Left hindlimb (tissue), 1 donor: ENCODE data around the gene KLF11.
"Not testable (repeated sequence)": the region's sequence is repeated elsewhere in the genome, so short reads cannot be mapped to it uniquely, and the experiment has no call there.

ENCODE experiments used
- DNase-seq: peaks from one replicate; pipeline ENCODE4 v3.0.0-alpha.2; 2018

Gene KLF11

GRCh38 chr2:10009811-10010781 is 33.3 kb upstream of the KLF11 start:
- no peak for DNase-seq

- not testable (repeated sequence) for DNase-seq
These were observed 32.3 kb upstream of the KLF11 start for GRCh38 chr2:10010861-10011605.

GRCh38 chr2:10011606-10012325 is 31.6 kb upstream of the KLF11 start:
- DNase-seq = not testable (repeated sequence)

GRCh38 chr2:10012366-10012962 is 30.9 kb upstream of the KLF11 start:
- DNase-seq = not testable (repeated sequence)

DNA sequence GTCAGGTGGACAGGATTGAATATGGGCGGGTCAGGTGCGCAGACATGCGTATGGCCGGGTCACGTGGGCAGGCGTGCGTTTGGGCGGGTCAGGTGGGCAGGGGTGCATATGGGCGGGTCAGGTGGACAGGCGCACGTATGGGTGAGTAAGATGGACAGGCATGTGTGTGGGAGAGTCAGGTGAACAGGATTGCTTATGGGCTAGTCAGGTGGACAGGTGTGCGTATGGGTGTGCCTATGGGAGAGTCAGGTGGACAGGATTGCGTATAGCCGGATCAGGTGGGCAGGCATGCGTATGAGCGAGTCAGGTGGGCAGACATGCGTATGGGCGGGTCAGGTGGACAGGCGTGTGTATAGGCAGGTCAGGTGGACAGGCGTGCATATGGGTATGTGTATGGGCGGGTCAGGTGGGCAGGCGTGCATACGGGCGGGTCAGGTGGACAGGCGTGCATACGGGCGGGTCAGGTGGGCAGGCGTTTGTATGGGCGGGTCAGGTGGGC is 30.3 kb upstream of the KLF11 start:
- no peak for DNase-seq

GRCh38 chr2:10013651-10014417 is 29.5 kb upstream of the KLF11 start:
- not testable (repeated sequence) for DNase-seq

GRCh38 chr2:10014418-10015190 is 28.7 kb upstream of the KLF11 start:
- no peak for DNase-seq

DNA sequence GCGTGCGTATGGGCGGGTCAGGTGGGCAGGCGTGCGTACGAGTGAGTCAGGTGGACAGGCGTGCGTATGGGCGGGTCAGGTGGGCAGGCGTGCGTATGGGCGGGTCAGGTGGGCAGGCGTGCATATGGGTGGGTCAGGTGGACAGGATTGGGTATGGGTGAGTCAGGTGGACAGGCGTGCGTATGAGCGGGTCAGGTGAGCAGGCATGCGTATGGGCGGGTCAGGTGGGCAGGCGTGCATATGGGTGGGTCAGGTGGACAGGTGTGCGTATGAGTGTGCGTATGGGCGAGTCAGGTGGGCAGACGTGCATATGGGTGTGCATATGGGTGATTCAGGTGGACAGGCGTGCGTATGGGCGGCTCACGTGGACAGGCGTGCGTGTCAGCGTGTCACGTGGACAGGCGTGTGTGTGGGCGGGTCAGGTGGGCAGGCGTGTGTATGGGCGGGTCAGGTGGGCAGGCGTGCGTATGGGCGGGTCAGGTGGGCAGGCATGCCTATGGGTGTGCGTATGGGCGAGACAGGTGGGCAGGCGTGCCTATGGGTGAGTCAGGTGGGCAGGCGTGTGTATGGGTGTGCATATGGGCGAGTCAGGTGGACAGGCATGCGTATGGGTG is 27.9 kb upstream of the KLF11 start:
- not testable (repeated sequence) for DNase-seq

DNA sequence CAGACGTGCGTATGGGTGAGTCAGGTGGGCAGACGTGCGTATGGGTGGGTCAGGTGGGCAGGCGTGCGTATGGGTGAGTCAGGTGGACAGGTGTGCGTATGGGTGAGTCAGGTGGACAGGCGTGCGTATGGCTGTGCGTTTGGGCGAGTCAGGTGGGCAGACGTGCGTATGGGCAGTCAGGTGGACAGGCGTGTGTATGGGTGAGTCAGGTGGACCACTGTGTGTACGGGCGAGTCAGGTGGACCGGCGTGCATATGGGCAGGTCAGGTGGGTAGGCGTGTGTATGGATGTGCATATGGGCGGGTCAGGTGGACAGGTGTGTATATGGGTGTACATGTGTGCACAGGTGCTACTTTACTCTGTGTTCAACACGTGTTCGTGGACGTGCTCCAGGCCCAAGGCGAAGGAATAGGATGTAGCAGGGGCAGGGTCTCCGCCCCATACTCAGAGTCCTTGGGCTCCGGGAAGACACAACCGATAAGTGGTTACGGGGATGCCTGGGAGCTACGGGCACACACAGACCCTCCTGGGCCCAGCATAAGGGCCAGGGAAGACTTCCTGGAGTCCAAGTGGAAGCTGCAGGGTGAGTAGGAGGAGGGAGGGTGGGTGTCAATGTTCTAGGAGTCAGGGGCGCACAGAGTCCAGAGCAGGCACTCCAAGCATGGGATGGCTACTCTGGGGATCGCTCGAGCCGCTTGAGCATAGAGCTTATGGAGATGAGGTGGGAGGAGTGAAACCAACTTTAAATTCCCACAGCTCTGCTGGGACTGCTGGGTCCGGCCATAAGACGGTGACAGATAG is 27.1 kb upstream of the KLF11 start:
- no peak for DNase-seq

GRCh38 chr2:10016802-10017258 is 26.5 kb upstream of the KLF11 start:
- no peak for DNase-seq

DNA sequence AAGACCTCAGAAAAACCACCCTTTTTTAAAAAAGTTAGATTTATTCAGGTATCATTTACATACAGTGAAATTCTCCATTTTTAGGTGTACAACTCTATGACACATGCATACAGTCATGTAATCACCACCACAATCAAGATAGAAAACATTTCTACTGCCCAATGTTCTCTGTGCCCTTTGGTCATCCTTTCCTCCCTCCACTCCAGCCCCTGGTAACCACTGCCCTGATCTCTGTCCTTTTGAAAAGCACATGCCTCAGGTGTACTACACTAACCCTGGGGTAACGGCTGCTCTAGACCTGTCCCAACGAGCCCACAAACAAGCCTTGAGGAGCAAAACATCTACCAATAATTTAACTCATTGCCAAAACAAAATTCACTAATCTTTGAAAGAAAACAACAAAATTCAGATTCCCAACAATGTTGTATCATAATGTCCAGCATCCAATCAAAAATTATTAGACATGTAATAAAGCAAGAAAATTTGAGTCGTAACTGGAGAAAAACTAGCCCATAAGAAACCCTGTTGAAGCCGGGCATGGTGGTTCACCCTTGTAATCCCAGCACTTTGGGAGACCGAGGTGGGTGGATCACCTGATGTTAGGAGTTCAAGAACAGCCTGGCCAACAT is 25.9 kb upstream of the KLF11 start:
- DNase-seq = no peak

DNA sequence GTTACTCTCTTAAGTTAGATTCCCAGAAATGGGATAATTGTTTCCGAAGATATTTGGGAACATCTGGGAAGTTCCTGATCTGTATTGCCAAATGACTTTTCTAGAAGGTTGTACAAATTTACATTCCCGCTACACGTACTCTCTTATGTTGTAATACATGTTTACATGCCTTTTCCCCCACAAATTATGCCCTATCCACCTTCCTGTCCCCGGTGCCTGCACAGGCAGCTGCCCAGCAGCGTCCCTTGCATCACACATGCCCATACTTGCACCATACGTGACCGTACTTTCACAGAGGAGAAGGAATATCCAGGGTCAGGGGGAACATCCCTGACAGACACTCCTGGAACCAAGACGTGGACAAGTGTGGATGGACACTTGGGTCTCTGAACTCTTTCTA is 24.2 kb upstream of the KLF11 start:
- peak; percentile 17 for DNase-seq

GRCh38 chr2:10019602-10020400 is 23.5 kb upstream of the KLF11 start:
- peak; percentile 19 for DNase-seq

DNA sequence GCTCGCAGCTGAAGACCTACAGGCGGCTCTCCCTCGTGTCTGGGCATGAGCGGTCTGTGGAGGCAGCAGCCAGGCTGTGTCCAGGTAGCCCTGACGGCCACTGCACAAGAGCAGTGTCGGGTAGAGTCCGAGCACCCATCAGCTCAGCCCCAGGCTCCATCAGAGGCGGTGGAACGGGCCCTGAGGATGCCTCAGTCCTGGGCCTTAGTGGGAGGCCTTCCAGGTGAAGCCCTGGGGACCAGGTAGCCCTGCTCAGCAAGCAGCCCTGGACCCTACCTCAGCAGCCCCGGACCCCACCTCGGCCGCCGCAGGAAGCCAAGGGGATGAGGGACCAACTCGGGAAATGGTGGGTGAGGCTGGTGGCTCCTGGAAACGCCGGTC is 21.3 kb upstream of the KLF11 start:
- DNase-seq = peak; percentile 13

DNA sequence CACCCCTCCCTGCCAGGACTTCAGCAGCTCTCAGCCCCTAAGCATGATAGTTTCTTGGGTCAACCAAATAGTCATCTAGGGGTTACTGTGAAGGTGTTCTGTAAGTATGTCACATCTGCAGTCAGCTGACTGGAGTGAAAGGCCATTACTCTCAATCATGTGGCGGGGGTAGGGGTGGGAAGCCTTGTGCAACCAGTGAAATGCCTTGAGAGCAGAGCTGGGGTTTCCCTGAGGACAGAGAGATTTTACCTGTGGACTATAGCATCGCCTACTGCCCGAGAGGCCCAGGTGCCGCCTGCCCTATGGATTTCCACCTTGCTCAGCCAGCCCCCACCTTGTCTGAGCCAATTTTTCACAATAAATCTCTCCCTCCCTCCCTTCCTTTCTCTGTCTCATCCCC is 20.9 kb upstream of the KLF11 start:
- DNase-seq = peak; percentile 4

- peak; percentile 22 for DNase-seq
These were observed 20.2 kb upstream of the KLF11 start for GRCh38 chr2:10022966-10023662.

- no peak for DNase-seq
These were observed 16.3 kb upstream of the KLF11 start for GRCh38 chr2:10026940-10027569.
